ENCODE results near the gene MRGPRE.
A peak's percentile ranks its signal among the peaks of the same experiment; 100 is the strongest.

Gene MRGPRE

GRCh38 chr11:3208272-3208671, 23.9 kb downstream of the MRGPRE start:
- peaks cover 2 to 6% of the 10 kb centered on the region in 2 donors for H3K27me3 ChIP-seq (ENCODE audit: control insufficient read depth in 1 of 2, insufficient read depth in 2 of 2, low read length in 2 of 2)
- H3K9ac ChIP-seq (ENCODE audit: low read length in 2 of 2): no peak overlapping the region
- no peak overlapping the region for H3K4me3 ChIP-seq (ENCODE audit: low read length in 2 of 2)
- H3K27ac ChIP-seq (ENCODE audit: low read length): no peak overlapping the region
- H3K4me1 ChIP-seq (ENCODE audit: control insufficient read depth, insufficient read depth, low read length): peaks cover 8% of the 10 kb centered on the region
- H3K9me3 ChIP-seq (ENCODE audit: control insufficient read depth in 2 of 2, low read length in 2 of 2): peaks cover 0 to 7% of the 10 kb centered on the region in 2 donors
- no peaks in the 10 kb centered on the region for H3K36me3 ChIP-seq (ENCODE audit: control insufficient read depth in 2 of 2, insufficient read depth in 2 of 2, low read length in 2 of 2)

GRCh38 chr11:3207526-3208189, 24.6 kb downstream of the MRGPRE start:
- Histone ChIP-seq H3K4me1 (ENCODE audit: control insufficient read depth, insufficient read depth, low read length) (peaks cover 15% of the 10 kb centered on the region), H3K27me3 (ENCODE audit: control insufficient read depth in 1 of 2, insufficient read depth in 2 of 2, low read length in 2 of 2) (peaks cover 4 to 12% of the 10 kb centered on the region in 2 donors), H3K4me3 (ENCODE audit: low read length in 2 of 2) (no peak overlapping the region), H3K9ac (ENCODE audit: low read length in 2 of 2) (no peak overlapping the region), H3K9me3 (ENCODE audit: control insufficient read depth in 2 of 2, low read length in 2 of 2) (peaks cover 0 to 7% of the 10 kb centered on the region in 2 donors), H3K36me3 (ENCODE audit: control insufficient read depth in 2 of 2, insufficient read depth in 2 of 2, low read length in 2 of 2) (no peaks in the 10 kb centered on the region), H3K27ac (ENCODE audit: low read length) (no peak overlapping the region)

GRCh38 chr11:3206922-3207204, 25.4 kb downstream of the MRGPRE start:
- no peak overlapping the region for H3K4me3 ChIP-seq (ENCODE audit: low read length in 2 of 2)
- H3K36me3 ChIP-seq (ENCODE audit: control insufficient read depth in 2 of 2, insufficient read depth in 2 of 2, low read length in 2 of 2): no peaks in the 10 kb centered on the region
- peaks cover 0 to 7% of the 10 kb centered on the region in 2 donors for H3K9me3 ChIP-seq (ENCODE audit: control insufficient read depth in 2 of 2, low read length in 2 of 2)
- no peak overlapping the region for H3K27ac ChIP-seq (ENCODE audit: low read length)
- no peak overlapping the region for H3K9ac ChIP-seq (ENCODE audit: low read length in 2 of 2)
- peaks cover 12 to 19% of the 10 kb centered on the region in 2 donors for H3K27me3 ChIP-seq (ENCODE audit: control insufficient read depth in 1 of 2, insufficient read depth in 2 of 2, low read length in 2 of 2)
- peaks cover 15% of the 10 kb centered on the region for H3K4me1 ChIP-seq (ENCODE audit: control insufficient read depth, insufficient read depth, low read length)

- Histone ChIP-seq H3K4me3 (ENCODE audit: low read length in 2 of 2) (no peak overlapping the region), H3K9ac (ENCODE audit: low read length in 2 of 2) (no peak overlapping the region), H3K4me1 (ENCODE audit: control insufficient read depth, insufficient read depth, low read length) (peaks cover 15% of the 10 kb centered on the region), H3K27me3 (ENCODE audit: control insufficient read depth in 1 of 2, insufficient read depth in 2 of 2, low read length in 2 of 2) (peaks cover 16 to 23% of the 10 kb centered on the region in 2 donors), H3K27ac (ENCODE audit: low read length) (no peak overlapping the region), H3K36me3 (ENCODE audit: control insufficient read depth in 2 of 2, insufficient read depth in 2 of 2, low read length in 2 of 2) (no peaks in the 10 kb centered on the region), H3K9me3 (ENCODE audit: control insufficient read depth in 2 of 2, low read length in 2 of 2) (peaks cover 0 to 2% of the 10 kb centered on the region in 2 donors)
These were observed 25.9 kb downstream of the MRGPRE start for GRCh38 chr11:3206156-3206921.

- Histone ChIP-seq H3K27ac (ENCODE audit: low read length) (no peak overlapping the region), H3K36me3 (ENCODE audit: control insufficient read depth in 2 of 2, insufficient read depth in 2 of 2, low read length in 2 of 2) (no peaks in the 10 kb centered on the region), H3K4me1 (ENCODE audit: control insufficient read depth, insufficient read depth, low read length) (peaks cover 15% of the 10 kb centered on the region), H3K27me3 (ENCODE audit: control insufficient read depth in 1 of 2, insufficient read depth in 2 of 2, low read length in 2 of 2) (peaks cover 23 to 24% of the 10 kb centered on the region in 2 donors), H3K4me3 (ENCODE audit: low read length in 2 of 2) (no peak overlapping the region), H3K9ac (ENCODE audit: low read length in 2 of 2) (no peak overlapping the region), H3K9me3 (ENCODE audit: control insufficient read depth in 2 of 2, low read length in 2 of 2) (no peaks in the 10 kb centered on the region)
These were observed 26.7 kb downstream of the MRGPRE start for GRCh38 chr11:3205261-3206155.

GRCh38 chr11:3204141-3205015, 27.8 kb downstream of the MRGPRE start:
- peaks cover 27 to 28% of the 10 kb centered on the region in 2 donors for H3K27me3 ChIP-seq (ENCODE audit: control insufficient read depth in 1 of 2, insufficient read depth in 2 of 2, low read length in 2 of 2)
- no peak overlapping the region for H3K27ac ChIP-seq (ENCODE audit: low read length)
- no peaks in the 10 kb centered on the region for H3K36me3 ChIP-seq (ENCODE audit: control insufficient read depth in 2 of 2, insufficient read depth in 2 of 2, low read length in 2 of 2)
- no peak overlapping the region for H3K4me3 ChIP-seq (ENCODE audit: low read length in 2 of 2)
- H3K9ac ChIP-seq (ENCODE audit: low read length in 2 of 2): no peak overlapping the region
- H3K4me1 ChIP-seq (ENCODE audit: control insufficient read depth, insufficient read depth, low read length): peaks cover 15% of the 10 kb centered on the region
- no peaks in the 10 kb centered on the region for H3K9me3 ChIP-seq (ENCODE audit: control insufficient read depth in 2 of 2, low read length in 2 of 2)

GRCh38 chr11:3203221-3204043, 28.8 kb downstream of the MRGPRE start:
- H3K9ac ChIP-seq (ENCODE audit: low read length in 2 of 2): no peak overlapping the region
- H3K4me3 ChIP-seq (ENCODE audit: low read length in 2 of 2): peak overlapping the region in 1 of 2 donors; percentile 29
- H3K9me3 ChIP-seq (ENCODE audit: control insufficient read depth in 2 of 2, low read length in 2 of 2): no peaks in the 10 kb centered on the region
- H3K4me1 ChIP-seq (ENCODE audit: control insufficient read depth, insufficient read depth, low read length): peaks cover 15% of the 10 kb centered on the region
- H3K27me3 ChIP-seq (ENCODE audit: control insufficient read depth in 1 of 2, insufficient read depth in 2 of 2, low read length in 2 of 2): peaks cover 27 to 28% of the 10 kb centered on the region in 2 donors
- H3K36me3 ChIP-seq (ENCODE audit: control insufficient read depth in 2 of 2, insufficient read depth in 2 of 2, low read length in 2 of 2): no peaks in the 10 kb centered on the region
- no peak overlapping the region for H3K27ac ChIP-seq (ENCODE audit: low read length)

GRCh38 chr11:3202759-3203158, 29.5 kb downstream of the MRGPRE start:
- Histone ChIP-seq H3K9me3 (ENCODE audit: control insufficient read depth in 2 of 2, low read length in 2 of 2) (no peaks in the 10 kb centered on the region), H3K36me3 (ENCODE audit: control insufficient read depth in 2 of 2, insufficient read depth in 2 of 2, low read length in 2 of 2) (no peaks in the 10 kb centered on the region), H3K4me1 (ENCODE audit: control insufficient read depth, insufficient read depth, low read length) (peaks cover 15% of the 10 kb centered on the region), H3K27me3 (ENCODE audit: control insufficient read depth in 1 of 2, insufficient read depth in 2 of 2, low read length in 2 of 2) (peaks cover 28 to 30% of the 10 kb centered on the region in 2 donors), H3K27ac (ENCODE audit: low read length) (no peak overlapping the region), H3K9ac (ENCODE audit: low read length in 2 of 2) (no peak overlapping the region), H3K4me3 (ENCODE audit: low read length in 2 of 2) (no peak overlapping the region)

- Histone ChIP-seq H3K36me3 (ENCODE audit: control insufficient read depth in 2 of 2, insufficient read depth in 2 of 2, low read length in 2 of 2) (no peaks in the 10 kb centered on the region), H3K27me3 (ENCODE audit: control insufficient read depth in 1 of 2, insufficient read depth in 2 of 2, low read length in 2 of 2) (peaks cover 28 to 31% of the 10 kb centered on the region in 2 donors), H3K27ac (ENCODE audit: low read length) (no peak overlapping the region), H3K9me3 (ENCODE audit: control insufficient read depth in 2 of 2, low read length in 2 of 2) (no peaks in the 10 kb centered on the region), H3K4me3 (ENCODE audit: low read length in 2 of 2) (no peak overlapping the region), H3K4me1 (ENCODE audit: control insufficient read depth, insufficient read depth, low read length) (peaks cover 15% of the 10 kb centered on the region), H3K9ac (ENCODE audit: low read length in 2 of 2) (no peak overlapping the region)
These were observed 29.9 kb downstream of the MRGPRE start for GRCh38 chr11:3202305-3202704.

All from stomach smooth muscle (tissue), 2 donors.